Hepatocyte (in vitro differentiated cells): ENCODE data around the gene ETS2. TPM values are rescaled to one million over a fixed set of nuclear protein-coding genes. Genes with fewer than 3 reads are reported as not detected.

Source experiments
- DNase-seq: peaks from one replicate; pipeline ENCODE4 v3.0.0-alpha.2; 2016; ENCODE audit warnings: low spot score
- H2AFZ ChIP-seq: fragments of 200-600 bp; sonication (generic); 2 replicates; pipeline ENCODE4 v1.6.0; 2016; ENCODE audit warnings: antibody characterized with exemption, mild to moderate bottlenecking
- H3K27ac ChIP-seq: fragments of 200-600 bp; sonication (generic); 2 replicates; pipeline ENCODE4 v1.5.1; 2016; ENCODE audit warnings: mild to moderate bottlenecking
- H3K27me3 ChIP-seq: fragments of 200-600 bp; sonication (generic); 2 replicates; pipeline ENCODE4 v1.6.1; 2016
- H3K36me3 ChIP-seq: fragments of 200-600 bp; sonication (generic); replicated peaks from 2 replicates; pipeline ENCODE4 v1.5.1; 2016; ENCODE audit warnings: low read depth; ENCODE audit not compliant: insufficient read depth
- H3K4me1 ChIP-seq: fragments of 200-600 bp; sonication (generic); 2 replicates; pipeline ENCODE4 v1.5.1; 2016; ENCODE audit warnings: mild to moderate bottlenecking, moderate library complexity; ENCODE audit not compliant: insufficient read depth
- H3K4me2 ChIP-seq: fragments of 200-600 bp; sonication (generic); 2 replicates; pipeline ENCODE4 v1.6.0; 2016
- H3K4me3 ChIP-seq: fragments of 200-600 bp; sonication (generic); 2 replicates; pipeline ENCODE4 v1.5.1; 2016; ENCODE audit warnings: mild to moderate bottlenecking
- H3K79me2 ChIP-seq: fragments of 200-600 bp; sonication (generic); 2 replicates; pipeline ENCODE4 v1.6.0; 2017; ENCODE audit warnings: mild to moderate bottlenecking
- H3K9me2 ChIP-seq: fragments of 200-600 bp; sonication (generic); replicated peaks from 2 replicates; pipeline ENCODE4 v1.6.0; 2017; ENCODE audit warnings: mild to moderate bottlenecking; ENCODE audit not compliant: insufficient read depth
- H3K9me3 ChIP-seq: fragments of 200-600 bp; sonication (generic); 2 replicates; pipeline ENCODE4 v1.5.1; 2016; ENCODE audit warnings: low read depth, mild to moderate bottlenecking
- H4K20me1 ChIP-seq: fragments of 200-600 bp; sonication (generic); 2 replicates; pipeline ENCODE4 v1.6.0; 2016; ENCODE audit warnings: mild to moderate bottlenecking; ENCODE audit not compliant: insufficient read depth, poor library complexity, severe bottlenecking
- EZH2 ChIP-seq: fragments of 200-600 bp; sonication (generic); IDR thresholded peaks from 2 replicates; pipeline ENCODE4 v1.6.1; 2016; ENCODE audit warnings: antibody characterized with exemption, mild to moderate bottlenecking, borderline replicate concordance
- EZH2phosphoT487 ChIP-seq: fragments of 200-600 bp; sonication (generic); IDR thresholded peaks from one replicate; pipeline ENCODE4 v1.6.1; 2018; ENCODE audit warnings: antibody characterized with exemption, mild to moderate bottlenecking, low read depth, moderate library complexity; ENCODE audit not compliant: unreplicated experiment, severe bottlenecking
- WGBS: methylation state at CpG from one replicate; pipeline ENCODE4 v1.1.6; 2016; ENCODE audit warnings: low lambda C conversion rate; ENCODE audit errors: missing lambda C conversion rate; 5-methylcytosine and 5-hydroxymethylcytosine counted together
- polyA plus RNA-seq: library from polyadenylated mRNA; unstranded; fragments of >200 nt; fragmentation: Nextera tagmentation; extraction: Ambion mirVana; gene quantifications from 2 replicates; pipeline ENCODE4 v1.2.1, GENCODE V29; 2016
- total RNA-seq: library from RNA; depleted of rRNA; stranded (reverse); fragments of >200 nt; gene quantifications from 2 replicates; pipeline ENCODE4 v1.2.3, GENCODE V29; 2014
- TF ChIP-seq, protein P1 (sequence below): fragments of 200-600 bp; sonication (generic); IDR thresholded peaks from 2 replicates; pipeline ENCODE4 v1.5.1; 2016; ENCODE audit warnings: antibody characterized with exemption, mild to moderate bottlenecking; ENCODE audit not compliant: poor library complexity

Gene ETS2
- total and polyA plus RNA-seq, 2 experiments from 2014 or later, result 95.1 to 106 TPM

DNA sequence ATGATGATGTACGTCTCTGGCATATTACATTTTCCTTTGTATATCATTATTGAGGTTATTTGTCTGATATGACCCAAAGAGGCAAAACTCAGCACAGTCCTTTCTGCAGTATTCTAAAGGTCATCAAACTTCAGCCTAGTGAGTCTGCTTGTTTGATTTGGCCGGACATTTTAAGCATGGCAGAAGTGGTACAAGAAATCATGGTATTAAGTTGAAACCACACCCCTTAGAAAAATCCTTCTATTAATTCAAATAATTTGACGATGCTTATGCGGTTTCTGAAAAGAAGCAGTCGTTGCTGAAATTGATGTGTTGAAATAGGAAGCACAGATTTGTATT is 5.1 kb downstream of the ETS2 start:
- TF ChIP-seq EZH2phosphoT487 (no peak), EZH2 (no peak)
- TF ChIP-seq, protein P1, sequence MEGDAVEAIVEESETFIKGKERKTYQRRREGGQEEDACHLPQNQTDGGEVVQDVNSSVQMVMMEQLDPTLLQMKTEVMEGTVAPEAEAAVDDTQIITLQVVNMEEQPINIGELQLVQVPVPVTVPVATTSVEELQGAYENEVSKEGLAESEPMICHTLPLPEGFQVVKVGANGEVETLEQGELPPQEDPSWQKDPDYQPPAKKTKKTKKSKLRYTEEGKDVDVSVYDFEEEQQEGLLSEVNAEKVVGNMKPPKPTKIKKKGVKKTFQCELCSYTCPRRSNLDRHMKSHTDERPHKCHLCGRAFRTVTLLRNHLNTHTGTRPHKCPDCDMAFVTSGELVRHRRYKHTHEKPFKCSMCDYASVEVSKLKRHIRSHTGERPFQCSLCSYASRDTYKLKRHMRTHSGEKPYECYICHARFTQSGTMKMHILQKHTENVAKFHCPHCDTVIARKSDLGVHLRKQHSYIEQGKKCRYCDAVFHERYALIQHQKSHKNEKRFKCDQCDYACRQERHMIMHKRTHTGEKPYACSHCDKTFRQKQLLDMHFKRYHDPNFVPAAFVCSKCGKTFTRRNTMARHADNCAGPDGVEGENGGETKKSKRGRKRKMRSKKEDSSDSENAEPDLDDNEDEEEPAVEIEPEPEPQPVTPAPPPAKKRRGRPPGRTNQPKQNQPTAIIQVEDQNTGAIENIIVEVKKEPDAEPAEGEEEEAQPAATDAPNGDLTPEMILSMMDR, result no peak
- Histone ChIP-seq H3K27me3 (no peaks in the 10 kb centered on the region), H3K4me2 (peak overlapping the region; percentile 72), H3K27ac (peak overlapping the region; percentile 97), H3K36me3 (peaks cover 11% of the 10 kb centered on the region), H3K9me3 (no peaks in the 10 kb centered on the region), H3K4me3 (no peak overlapping the region), H4K20me1 (peaks cover 53% of the 10 kb centered on the region), H3K79me2 (peaks cover 89% of the 10 kb centered on the region), H3K9me2 (no peaks in the 10 kb centered on the region), H2AFZ (no peak overlapping the region), H3K4me1 (peaks cover 25% of the 10 kb centered on the region)
- 69% methylated on average over 5 of the region's 5 CpGs for WGBS
- DNase-seq, result no peak

DNA sequence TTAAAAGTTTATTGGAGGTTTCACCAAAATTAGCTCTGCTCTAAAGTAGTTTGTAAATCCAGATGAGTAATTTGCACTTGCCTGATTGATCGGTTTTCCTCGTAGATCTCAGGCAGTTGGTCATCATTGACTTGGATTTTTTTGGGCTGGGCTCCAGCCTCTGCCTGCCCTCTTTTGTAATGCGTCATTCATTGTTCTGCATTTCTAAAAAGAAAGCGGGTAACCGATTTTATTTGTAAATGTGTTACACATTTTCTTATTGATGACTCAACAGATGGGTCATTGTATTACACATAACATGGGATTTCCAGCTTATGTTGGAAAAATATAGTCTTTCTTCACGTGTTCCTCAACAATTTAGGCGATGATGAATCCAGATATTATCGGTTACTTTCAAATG is 5.5 kb downstream of the ETS2 start:
- H3K9me2 ChIP-seq, result no peaks in the 10 kb centered on the region
- no peak overlapping the region for H3K4me3 ChIP-seq
- H3K27ac ChIP-seq, result peak overlapping the region; percentile 36
- no peaks in the 10 kb centered on the region for H3K9me3 ChIP-seq
- H3K79me2 ChIP-seq, result peaks cover 85% of the 10 kb centered on the region
- H3K4me1 ChIP-seq, result peaks cover 25% of the 10 kb centered on the region
- peaks cover 53% of the 10 kb centered on the region for H4K20me1 ChIP-seq
- WGBS, result 66% methylated on average over 8 of the region's 8 CpGs
- H3K27me3 ChIP-seq, result no peaks in the 10 kb centered on the region
- peak overlapping the region; percentile 72 for H3K4me2 ChIP-seq
- DNase-seq, result no peak
- TF ChIP-seq, protein P1, result no peak
- TF ChIP-seq EZH2 (no peak), EZH2phosphoT487 (no peak)
- H2AFZ ChIP-seq, result no peak overlapping the region
- peaks cover 11% of the 10 kb centered on the region for H3K36me3 ChIP-seq

DNA sequence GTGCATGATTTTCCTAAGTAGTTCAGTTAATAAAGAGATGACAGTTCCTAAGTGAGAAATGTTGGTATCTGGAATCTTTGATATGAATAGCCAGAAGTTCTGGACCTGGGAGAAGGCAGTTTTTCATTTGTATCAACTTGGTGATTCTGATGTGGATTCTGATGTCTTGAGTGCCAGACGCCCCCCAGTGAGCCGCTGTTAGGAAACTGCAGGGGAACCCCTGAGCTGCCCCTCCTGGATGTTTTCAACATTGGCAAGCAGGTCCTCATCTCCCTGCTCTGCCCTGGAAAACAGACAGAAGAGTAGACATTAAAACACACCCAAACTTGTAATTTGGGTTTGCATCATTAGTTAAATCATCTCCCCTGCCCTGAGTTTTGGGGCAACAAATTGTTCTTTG is 7.4 kb downstream of the ETS2 start:
- no peak for DNase-seq
- Histone ChIP-seq H3K4me2 (no peak overlapping the region), H2AFZ (no peak overlapping the region), H4K20me1 (peaks cover 46% of the 10 kb centered on the region), H3K4me1 (peaks cover 25% of the 10 kb centered on the region), H3K4me3 (no peak overlapping the region), H3K36me3 (peaks cover 11% of the 10 kb centered on the region), H3K27me3 (no peaks in the 10 kb centered on the region), H3K27ac (peak overlapping the region; percentile 6), H3K9me3 (no peaks in the 10 kb centered on the region), H3K79me2 (peaks cover 78% of the 10 kb centered on the region), H3K9me2 (no peaks in the 10 kb centered on the region)
- TF ChIP-seq, protein P1, result no peak
- no peak for TF ChIP-seq EZH2
- no peak for TF ChIP-seq EZH2phosphoT487
- 73% methylated on average over 2 of the region's 2 CpGs for WGBS

DNA sequence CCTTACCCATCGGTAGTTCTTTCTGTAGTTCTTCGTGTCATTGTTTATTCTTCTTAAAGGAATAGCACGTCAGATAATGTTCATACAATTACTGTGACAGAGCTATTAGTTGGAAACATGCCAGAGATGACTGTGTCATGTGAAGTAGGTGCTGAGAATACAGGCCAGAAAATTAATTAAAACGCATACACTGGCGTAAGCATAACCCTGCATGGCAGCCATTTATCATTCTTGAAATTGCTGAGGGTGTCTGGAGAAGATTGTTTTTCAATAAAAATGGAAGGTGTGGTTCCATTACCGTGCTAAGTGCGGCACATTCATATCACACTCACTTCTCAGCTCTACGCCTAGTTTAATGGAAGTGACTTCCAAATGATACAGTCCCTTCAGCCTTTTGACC is 7.8 kb downstream of the ETS2 start:
- peak overlapping the region; percentile 6 for H3K27ac ChIP-seq
- H3K27me3 ChIP-seq, result no peaks in the 10 kb centered on the region
- peaks cover 25% of the 10 kb centered on the region for H3K4me1 ChIP-seq
- H3K79me2 ChIP-seq, result peaks cover 76% of the 10 kb centered on the region
- WGBS, result 67% methylated on average over 8 of the region's 8 CpGs
- no peak for DNase-seq
- no peaks in the 10 kb centered on the region for H3K9me3 ChIP-seq
- H3K9me2 ChIP-seq, result no peaks in the 10 kb centered on the region
- no peak overlapping the region for H2AFZ ChIP-seq
- peaks cover 12% of the 10 kb centered on the region for H3K36me3 ChIP-seq
- TF ChIP-seq, protein P1, result no peak
- TF ChIP-seq EZH2phosphoT487 (no peak), EZH2 (no peak)
- no peak overlapping the region for H3K4me3 ChIP-seq
- no peak overlapping the region for H3K4me2 ChIP-seq
- H4K20me1 ChIP-seq, result peaks cover 42% of the 10 kb centered on the region
